Right lobe of liver (tissue), 6 donors: ENCODE measurements around the gene GRIN2A. TPM values are rescaled to one million over a fixed set of nuclear protein-coding genes. Genes with fewer than 3 reads are reported as not detected.

Source experiments
- ATAC-seq, 4 donors: fragments of 200-7000 bp; cut with Tn5 transposase; one replicate each; pipeline ENCODE4 v1.9.1; 2020; ENCODE audit warnings: mild to moderate bottlenecking in 4 of 4, moderate library complexity in 4 of 4
- DNase-seq, 3 donors: peaks; one replicate each; pipeline ENCODE4 v3.0.0-alpha.2; 2020
- H3K27ac ChIP-seq, 3 donors: fragments of 200-600 bp; one replicate each; pipeline ENCODE4 v1.8.0; 2022
- H3K27me3 ChIP-seq, 2 donors: fragments of 200-600 bp; one replicate each; pipeline ENCODE4 v1.8.0; 2022
- H3K36me3 ChIP-seq, 4 donors: fragments of 200-600 bp; sonication (generic) in 1 of 4; one replicate each; pipeline versions ENCODE4 v1.5.1 to v1.8.0; 2017 to 2022; ENCODE audit warnings: control low read depth in 1 of 4
- H3K4me1 ChIP-seq, 4 donors: fragments of 200-600 bp; sonication (generic) in 1 of 4; one replicate each; pipeline versions ENCODE4 v1.5.1 to v1.8.0; 2017 to 2022; ENCODE audit warnings: control low read depth in 1 of 4
- H3K4me3 ChIP-seq, 3 donors: fragments of 200-600 bp; one replicate each; pipeline ENCODE4 v1.8.0; 2022
- H3K9me3 ChIP-seq, 4 donors: fragments of 200-600 bp; sonication (generic) in 1 of 4; one replicate each; pipeline versions ENCODE4 v1.5.1 to v1.8.0; 2017 to 2022; ENCODE audit warnings: control low read depth in 1 of 4
- CTCF ChIP-seq, 4 donors: fragments of 200-600 bp in 3 of 4; fragments of 450-650 bp in 1 of 4; IDR thresholded peaks; one replicate each; pipeline versions ENCODE4 v1.5.1 to v1.8.0; 2016 to 2022; ENCODE audit warnings: antibody characterized with exemption in 4 of 4, mild to moderate bottlenecking in 2 of 4
- POLR2A ChIP-seq: fragments of 450-650 bp; IDR thresholded peaks from one replicate; pipeline ENCODE4 v1.6.1; 2017; ENCODE audit warnings: antibody characterized with exemption, mild to moderate bottlenecking
- WGBS: methylation state at CpG from one replicate; pipeline ENCODE4 v1.1.6; 2018; ENCODE audit warnings: low coverage, low lambda C conversion rate; ENCODE audit not compliant: insufficient coverage; ENCODE audit errors: missing lambda C conversion rate; 5-methylcytosine and 5-hydroxymethylcytosine counted together
- intact Hi-C, 2 donors: fragments of 100-400 bp; cut with DNase I; formaldehyde crosslinking; loops; one replicate each; pipeline versions ENCODE4 v1.11.2 to v1.14.1; 2022
- total RNA-seq, 6 experiments: library from RNA; depleted of rRNA in 2 of 6; stranded (reverse); fragments of >200 nt in 2 of 6; fragmentation: NEBNext Ultra II Directional in 3 of 6; extraction: Animal tissue kit (Norgen Biotek cat#: 25700) in 3 of 6; gene quantifications; one replicate each; pipeline versions ENCODE4 v1.1.0 to v1.2.4, GENCODE V29; 2016 to 2023
- donor health status: DM: no; HTN: yes; CAD: no.
- donor health status: DM: no; HTN: no; CAD: no.
- donor health status: DM: no; HTN: no; CAD: no.
- donor health status: DM: no; HTN: yes; CAD: no.
- donor health status: DM: no; HTN: yes; CAD: no.

Gene GRIN2A
- total RNA-seq, 6 experiments from 2014 or later = not detected

- 52% methylated on average over 9 of the region's 9 CpGs for WGBS
- no peak overlapping the region for H3K4me3 ChIP-seq
- no peaks in the 10 kb centered on the region for H3K9me3 ChIP-seq
- TF ChIP-seq POLR2A (no peak), CTCF (IDR thresholded peaks at IDR 0.05) (no peak)
- no peaks in the 10 kb centered on the region for H3K4me1 ChIP-seq
- intact Hi-C loops = no loop called here
- H3K27ac ChIP-seq = no peak overlapping the region
- H3K27me3 ChIP-seq = no peaks in the 10 kb centered on the region
- no peak for DNase-seq
- no peak for ATAC-seq
- H3K36me3 ChIP-seq = no peaks in the 10 kb centered on the region
Measured at GRCh38 chr16:10200637-10201586, 18.7 kb upstream of the GRIN2A start.

- Histone ChIP-seq H3K4me3 (no peak overlapping the region), H3K9me3 (no peaks in the 10 kb centered on the region), H3K4me1 (no peaks in the 10 kb centered on the region), H3K27me3 (no peaks in the 10 kb centered on the region), H3K36me3 (no peaks in the 10 kb centered on the region), H3K27ac (no peak overlapping the region)
- DNase-seq = no peak
- intact Hi-C loops = no loop called here
- TF ChIP-seq POLR2A (no peak), CTCF (IDR thresholded peaks at IDR 0.05) (no peak)
- no peak for ATAC-seq
- 50% methylated on average over 2 of the region's 2 CpGs for WGBS
Measured at GRCh38 chr16:10196999-10197398, 14.8 kb upstream of the GRIN2A start.

- Histone ChIP-seq H3K4me3 (no peak overlapping the region), H3K27ac (no peak overlapping the region), H3K4me1 (no peaks in the 10 kb centered on the region), H3K27me3 (no peaks in the 10 kb centered on the region), H3K9me3 (no peaks in the 10 kb centered on the region), H3K36me3 (no peaks in the 10 kb centered on the region)
- TF ChIP-seq POLR2A = no peak
- no peak for TF ChIP-seq CTCF (IDR thresholded peaks at IDR 0.05)
- 73% methylated on average over 2 of the region's 2 CpGs for WGBS
- no peak for ATAC-seq
- no peak for DNase-seq
- intact Hi-C loops = no loop called here
Measured at GRCh38 chr16:10191096-10191495, 8.9 kb upstream of the GRIN2A start.

GRCh38 chr16:10189861-10190390, 7.7 kb upstream of the GRIN2A start:
- intact Hi-C loops = loop anchor here (10.0 kb wide), 2 partner anchors 935 to 1025 kb away; no protein-coding TSS in a partner anchor
- WGBS = 80% methylated on average over 3 of the region's 9 CpGs
- Histone ChIP-seq H3K36me3 (no peaks in the 10 kb centered on the region), H3K27me3 (no peaks in the 10 kb centered on the region), H3K4me3 (no peak overlapping the region), H3K27ac (no peak overlapping the region), H3K4me1 (no peaks in the 10 kb centered on the region), H3K9me3 (no peaks in the 10 kb centered on the region)
- DNase-seq = no peak
- TF ChIP-seq CTCF (IDR thresholded peaks at IDR 0.05) = no peak
- no peak for TF ChIP-seq POLR2A
- no peak for ATAC-seq
